Mesenteric fat pad (tissue), 1 donor: ENCODE data around the gene NPEPPS. TPM values are rescaled to one million over a fixed set of nuclear protein-coding genes. Genes with fewer than 3 reads are reported as not detected.

Experiments
- DNase-seq: peaks from one replicate; pipeline ENCODE4 v3.0.0-alpha.2; 2020; ENCODE audit warnings: low spot score
- total RNA-seq: library from RNA; stranded (reverse); fragmentation: NEBNext Ultra II Directional; extraction: Animal tissue kit (Norgen Biotek cat#: 25700); gene quantifications from one replicate; pipeline ENCODE4 v1.2.1, GENCODE V29; 2021
- donor health status: DM: yes; HTN: yes; CAD: no.

Gene NPEPPS
- total RNA-seq, 1 donor from 2014 or later = 106 TPM

GRCh38 chr17:47628014-47628566 is 97.2 kb downstream of the NPEPPS start:
- no peak for DNase-seq

DNA sequence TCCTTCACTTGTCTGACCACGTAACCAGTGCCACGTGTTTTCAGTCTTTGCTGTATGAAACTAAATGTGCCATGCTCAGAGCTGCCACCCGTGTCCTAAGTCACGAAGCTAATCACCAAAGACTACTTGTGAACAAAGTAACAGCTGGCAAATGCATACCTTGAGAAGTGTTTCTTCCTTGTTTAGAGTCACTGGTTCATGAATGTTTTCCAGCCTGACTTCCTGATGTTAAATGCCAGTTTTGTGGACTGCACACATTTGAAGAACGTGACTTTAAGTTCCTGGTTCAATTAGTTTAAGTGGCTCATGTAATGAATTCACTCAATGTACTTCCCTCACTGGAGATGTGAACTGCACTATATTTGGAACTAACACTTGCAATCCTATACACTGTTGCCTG is 98.9 kb downstream of the NPEPPS start:
- DNase-seq = no peak

DNA sequence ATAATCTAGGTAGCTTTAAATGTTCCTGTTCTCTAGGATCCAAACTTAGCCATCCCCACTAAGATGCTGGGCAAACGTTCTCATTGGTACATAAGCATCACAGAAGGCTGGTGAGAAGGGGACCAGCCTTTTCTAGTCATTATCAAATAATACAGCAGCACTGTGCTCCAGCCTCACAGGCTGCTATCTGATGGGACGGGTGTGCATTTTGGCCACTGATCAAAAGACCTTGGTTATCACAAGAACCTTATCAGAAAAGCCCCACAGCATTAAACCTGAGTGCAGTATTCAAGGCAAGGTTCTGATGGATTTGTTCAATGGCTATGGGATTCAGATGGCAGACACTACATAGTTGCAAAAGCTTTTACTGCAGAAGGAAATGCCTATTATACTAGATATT is 99.7 kb downstream of the NPEPPS start:
- no peak for DNase-seq

DNA sequence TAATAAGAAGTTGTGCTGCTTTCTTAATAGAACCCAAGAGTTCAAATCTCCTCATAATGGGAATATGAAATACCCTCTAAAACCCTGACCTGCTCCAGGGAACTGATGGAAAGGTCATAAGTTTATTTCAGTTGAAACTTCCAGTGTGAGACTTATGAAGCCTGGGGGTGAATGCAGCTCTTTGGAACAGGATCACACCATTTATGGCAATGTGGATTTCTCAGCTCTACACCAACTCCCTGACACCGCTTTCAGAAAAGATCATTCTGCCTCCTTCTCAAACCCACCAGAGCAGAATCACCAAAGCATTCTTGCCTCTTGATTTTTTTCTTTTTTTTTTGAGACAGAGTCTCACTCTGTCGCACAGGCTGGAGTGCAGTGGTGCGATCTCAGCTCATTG is 102.1 kb downstream of the NPEPPS start:
- DNase-seq = no peak

DNA sequence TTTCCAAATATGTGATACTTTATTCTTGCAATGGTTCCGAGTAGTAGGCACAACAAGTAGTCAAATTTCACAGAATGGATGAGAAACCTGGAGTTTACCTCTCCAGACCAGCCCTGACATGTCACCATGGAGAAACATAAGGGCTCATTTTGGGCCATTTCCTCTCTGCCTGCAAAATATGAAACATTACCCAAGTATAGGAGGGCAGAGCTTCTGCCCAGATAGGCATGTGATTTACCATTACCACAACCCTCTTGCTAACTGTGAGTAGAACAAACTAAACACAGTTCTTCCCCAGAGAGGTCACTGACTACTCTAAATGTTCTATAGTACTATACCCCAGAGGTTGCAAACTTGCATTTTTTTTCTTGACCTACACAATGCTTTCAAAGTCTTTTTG is 103.1 kb downstream of the NPEPPS start:
- no peak for DNase-seq

GRCh38 chr17:47634870-47635269 is 104.0 kb downstream of the NPEPPS start:
- DNase-seq = no peak

DNA sequence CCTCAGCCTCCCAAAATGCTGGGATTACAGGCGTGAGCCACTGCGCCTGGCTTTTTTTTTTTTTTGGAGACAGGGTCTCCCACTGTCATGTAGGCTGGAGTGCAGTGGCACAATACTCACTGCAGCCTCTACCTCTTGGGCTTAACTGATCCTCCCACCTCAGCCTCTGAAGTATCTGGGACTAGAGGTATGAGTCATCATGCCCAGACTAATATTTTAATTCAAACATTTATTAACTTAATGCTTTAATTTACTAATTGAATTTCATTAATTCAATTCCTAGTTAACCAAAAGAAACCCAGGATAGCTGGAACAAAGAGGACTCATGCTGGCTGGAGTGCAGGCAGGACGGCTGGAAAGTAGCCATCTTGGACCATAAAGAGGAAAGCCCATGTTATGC is 104.8 kb downstream of the NPEPPS start:
- no peak for DNase-seq

GRCh38 chr17:47636273-47637030 is 105.5 kb downstream of the NPEPPS start:
- DNase-seq = no peak

DNA sequence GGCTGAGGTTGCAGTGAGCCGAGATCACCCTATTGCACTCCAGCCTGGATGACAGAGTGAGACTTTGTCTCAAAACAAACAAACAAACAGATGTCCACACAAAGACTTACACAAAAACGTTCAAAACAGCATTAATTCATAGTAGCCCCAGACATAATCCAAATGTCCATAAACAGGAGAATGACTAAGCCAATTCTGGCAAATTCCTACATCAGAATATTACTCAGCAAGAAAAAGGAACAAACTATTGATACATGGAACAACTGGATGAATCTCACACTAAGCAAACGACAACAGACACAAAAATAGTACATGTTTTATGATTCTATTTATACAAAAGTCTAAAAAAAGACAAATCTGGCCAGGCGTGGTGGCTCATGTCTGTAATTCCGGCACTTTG is 108.0 kb downstream of the NPEPPS start:
- DNase-seq = no peak

- no peak for DNase-seq
Measured at GRCh38 chr17:47640076-47640475, 109.2 kb downstream of the NPEPPS start.

DNA sequence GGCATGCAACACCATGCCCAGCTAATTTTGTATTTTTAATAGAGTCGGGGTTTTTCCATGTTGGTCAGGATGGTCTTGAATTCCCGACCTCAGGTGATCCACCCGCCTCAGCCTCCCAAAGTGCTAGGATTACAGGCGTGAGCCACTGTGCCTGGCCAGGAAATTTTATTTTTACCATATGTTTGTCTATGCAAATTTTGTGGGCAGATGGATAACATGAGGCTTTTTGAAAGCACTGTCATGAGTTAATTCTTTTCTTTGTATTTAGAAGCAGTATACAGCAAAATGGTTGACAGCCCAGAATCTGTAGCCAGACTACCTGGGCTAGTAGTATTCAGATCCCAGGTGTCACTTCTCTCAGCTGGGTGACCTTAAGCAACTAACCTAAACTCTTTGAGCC is 110.3 kb downstream of the NPEPPS start:
- no peak for DNase-seq

GRCh38 chr17:47643116-47643515 is 112.2 kb downstream of the NPEPPS start:
- DNase-seq = no peak

DNA sequence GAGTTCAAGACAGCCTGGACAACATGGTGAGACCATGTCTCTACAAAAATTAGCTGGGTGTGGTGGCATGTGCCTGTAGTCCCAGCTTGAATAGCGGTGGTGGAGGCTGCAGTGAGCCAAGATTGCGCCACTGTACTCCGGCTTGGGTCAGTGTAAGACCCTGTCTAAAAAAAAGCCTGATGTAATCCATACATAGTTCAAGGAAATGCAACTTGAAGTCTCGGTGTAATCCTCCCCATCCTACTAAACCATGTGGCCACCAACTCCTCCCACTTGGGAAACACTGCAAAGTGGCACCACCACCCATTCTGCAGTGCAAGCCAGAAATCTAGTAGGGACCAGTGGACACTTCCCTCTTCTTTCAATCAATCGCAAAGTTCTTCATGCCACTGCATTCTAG is 113.4 kb downstream of the NPEPPS start:
- DNase-seq = no peak

DNA sequence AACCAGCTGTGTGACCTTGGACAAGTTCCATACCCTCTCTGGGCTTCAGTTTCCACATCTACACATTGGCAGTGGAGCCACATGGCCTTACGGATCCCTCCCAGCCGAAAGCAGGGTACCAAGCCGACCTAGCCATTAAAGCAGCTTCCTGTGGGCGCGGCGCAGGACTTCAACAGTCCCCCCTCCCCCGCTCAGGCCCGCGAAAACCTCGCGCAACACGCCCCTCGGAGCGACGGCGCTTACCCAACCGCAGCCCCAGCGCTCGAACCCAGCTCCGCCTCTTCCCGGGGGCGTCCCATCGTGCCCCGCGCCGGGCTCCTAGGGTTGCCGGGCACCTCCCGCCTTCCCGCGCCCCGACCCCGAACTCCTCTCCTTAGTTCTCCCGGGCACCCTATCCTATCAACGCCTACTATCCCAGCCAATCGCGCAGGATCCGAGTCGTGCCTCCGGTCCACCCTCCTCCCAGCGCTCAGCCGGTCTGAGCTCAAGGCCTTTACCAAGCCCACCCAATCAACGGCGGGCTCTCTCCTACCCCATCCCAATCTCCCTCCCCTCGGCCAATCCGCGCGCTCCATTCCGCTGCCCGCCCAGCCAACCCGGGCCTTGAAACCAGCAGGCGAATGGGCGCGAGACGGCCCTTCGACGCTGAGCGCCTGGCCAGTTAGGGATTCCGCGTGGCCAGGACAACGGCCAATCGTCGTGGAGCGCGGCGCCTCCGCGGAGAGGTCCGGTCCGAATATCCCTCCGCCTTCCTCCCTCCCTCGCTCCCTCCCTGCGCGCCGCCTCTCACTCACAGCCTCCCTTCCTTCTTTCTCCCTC is 118.5 kb downstream of the NPEPPS start, which contains the start of gene KPNB1:
KPNB1 (plus strand) TSS at position 767 of the 819 bp plus-strand sequence. CDS start 326 bp downstream, outside the sequence.
- peak; percentile 100 for DNase-seq

- DNase-seq = no peak
Measured at GRCh38 chr17:47649972-47650524, 119.1 kb downstream of the NPEPPS start.

- peak; percentile 98 for DNase-seq
Measured at GRCh38 chr17:47650525-47651522, 119.9 kb downstream of the NPEPPS start.

- DNase-seq = no peak
Measured at GRCh38 chr17:47651704-47652103, 120.8 kb downstream of the NPEPPS start.

GRCh38 chr17:47652570-47652969 is 121.7 kb downstream of the NPEPPS start:
- no peak for DNase-seq

- DNase-seq = no peak
Measured at GRCh38 chr17:47653442-47653841, 122.5 kb downstream of the NPEPPS start.

- no peak for DNase-seq
Measured at GRCh38 chr17:47654991-47655390, 124.1 kb downstream of the NPEPPS start.

DNA sequence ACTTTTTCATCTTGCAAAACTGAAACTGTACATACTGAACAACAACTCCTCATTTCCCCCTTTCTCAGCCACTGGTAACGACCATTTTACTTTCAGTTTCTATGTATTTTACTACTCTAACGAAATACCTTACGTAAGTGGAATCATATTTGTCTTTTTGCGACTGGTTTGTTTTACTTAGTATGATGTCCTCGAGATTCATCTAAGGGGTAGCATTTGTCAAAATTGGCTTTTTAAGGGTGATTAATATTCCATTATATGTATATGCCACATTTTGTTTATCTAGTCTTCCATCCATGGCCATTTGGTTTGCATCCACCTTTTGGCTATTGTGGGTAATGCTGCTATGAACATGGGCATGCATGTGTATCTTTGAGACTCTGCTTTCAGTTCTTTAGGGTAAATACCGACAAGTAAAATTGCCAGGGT is 129.2 kb downstream of the NPEPPS start:
- no peak for DNase-seq
